ENCODE data around the gene DVL3.
"Not testable (repeated sequence)": the region's sequence is repeated elsewhere in the genome, so short reads cannot be mapped to it uniquely, and the experiment has no call there.

DVL3 gene

GRCh38 chr3:184156522-184156955, 1.4 kb downstream of the DVL3 start:
- peak; percentile 80 for DNase-seq

- DNase-seq, result no peak
These were observed 2.0 kb downstream of the DVL3 start for GRCh38 chr3:184157206-184157605.

DNA sequence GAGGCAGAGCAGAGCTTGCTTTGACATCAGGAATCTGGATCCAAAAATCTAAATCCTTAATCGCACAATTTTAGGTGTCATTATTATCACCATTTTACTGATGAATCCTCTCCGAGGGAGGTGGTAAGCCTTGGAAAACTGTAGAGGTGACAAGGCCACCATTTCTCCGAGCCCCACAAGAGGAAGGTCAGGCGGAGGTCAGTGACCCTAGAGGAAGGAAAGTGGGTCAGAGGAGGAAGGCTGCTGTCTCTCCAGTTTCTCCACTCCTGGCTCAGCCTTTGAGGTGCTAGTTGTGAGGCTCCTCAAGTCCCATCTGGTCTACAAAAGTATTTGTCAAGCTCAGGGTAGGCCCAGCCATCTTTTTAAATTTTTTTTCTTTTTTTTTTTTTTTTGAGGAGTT, 3.2 kb downstream of the DVL3 start:
- no peak for DNase-seq

DNA sequence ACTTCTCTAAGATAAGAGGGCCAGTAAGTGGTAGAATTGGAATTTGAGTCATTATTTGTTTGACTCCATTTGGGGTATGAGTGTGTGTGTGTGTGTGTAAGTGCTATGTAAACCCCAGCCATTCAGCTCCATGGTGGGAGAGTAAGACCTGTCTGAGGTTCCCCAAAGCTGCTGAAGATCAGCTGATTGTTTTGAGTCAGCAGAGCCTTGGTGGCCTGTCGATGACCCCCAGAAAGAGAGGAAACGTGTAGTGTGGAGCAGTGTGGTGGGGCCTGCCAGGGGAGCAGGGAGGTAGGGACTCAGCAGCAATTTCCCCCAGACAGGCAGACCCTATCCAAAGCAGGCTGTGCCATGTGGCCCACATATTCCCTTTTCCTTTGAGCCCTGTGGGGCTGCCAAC, 5.3 kb downstream of the DVL3 start:
- DNase-seq, result no peak

DNA sequence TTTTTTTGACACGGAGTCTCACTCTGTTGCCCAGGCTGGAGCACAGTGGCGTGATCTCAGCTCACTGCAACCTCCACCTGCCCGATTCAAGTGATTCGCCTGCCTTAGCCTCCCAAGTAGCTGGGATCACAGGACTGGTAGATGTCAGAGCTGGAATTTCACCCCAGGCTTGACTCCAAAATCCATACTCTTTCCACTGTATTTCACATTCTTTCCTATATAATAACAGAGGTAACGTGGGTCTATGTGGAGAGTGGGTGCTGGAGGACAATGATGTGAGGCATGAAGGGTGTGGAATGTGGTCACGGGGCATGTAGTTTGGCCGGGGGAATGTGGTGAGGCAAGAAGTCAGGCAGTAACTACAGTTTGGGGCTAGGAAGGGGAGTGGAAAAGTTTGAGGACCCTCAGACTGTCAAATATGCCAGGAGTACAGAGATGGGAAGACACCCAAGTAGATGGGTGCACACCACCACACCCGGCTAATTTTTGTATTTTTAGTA, 7.4 kb downstream of the DVL3 start:
- not testable (repeated sequence) for DNase-seq

- no peak for DNase-seq
These were observed 9.6 kb downstream of the DVL3 start for GRCh38 chr3:184164648-184165330.

- no peak for DNase-seq
These were observed 10.4 kb downstream of the DVL3 start for GRCh38 chr3:184165543-184165942.

- DNase-seq, result no peak
These were observed 11.5 kb downstream of the DVL3 start for GRCh38 chr3:184166671-184167070.

GRCh38 chr3:184167786-184168185, 12.6 kb downstream of the DVL3 start:
- DNase-seq, result no peak

GRCh38 chr3:184168363-184169120, 13.4 kb downstream of the DVL3 start:
- no peak for DNase-seq

- DNase-seq, result no peak
These were observed 15.0 kb downstream of the DVL3 start for GRCh38 chr3:184169896-184170875.

- DNase-seq, result no peak
These were observed 16.4 kb downstream of the DVL3 start for GRCh38 chr3:184171562-184171961.

GRCh38 chr3:184172681-184173373, 17.6 kb downstream of the DVL3 start:
- no peak for DNase-seq

GRCh38 chr3:184173374-184173722, 18.2 kb downstream of the DVL3 start:
- DNase-seq, result no peak

- no peak for DNase-seq
These were observed 19.1 kb downstream of the DVL3 start for GRCh38 chr3:184174284-184174645.

DNA sequence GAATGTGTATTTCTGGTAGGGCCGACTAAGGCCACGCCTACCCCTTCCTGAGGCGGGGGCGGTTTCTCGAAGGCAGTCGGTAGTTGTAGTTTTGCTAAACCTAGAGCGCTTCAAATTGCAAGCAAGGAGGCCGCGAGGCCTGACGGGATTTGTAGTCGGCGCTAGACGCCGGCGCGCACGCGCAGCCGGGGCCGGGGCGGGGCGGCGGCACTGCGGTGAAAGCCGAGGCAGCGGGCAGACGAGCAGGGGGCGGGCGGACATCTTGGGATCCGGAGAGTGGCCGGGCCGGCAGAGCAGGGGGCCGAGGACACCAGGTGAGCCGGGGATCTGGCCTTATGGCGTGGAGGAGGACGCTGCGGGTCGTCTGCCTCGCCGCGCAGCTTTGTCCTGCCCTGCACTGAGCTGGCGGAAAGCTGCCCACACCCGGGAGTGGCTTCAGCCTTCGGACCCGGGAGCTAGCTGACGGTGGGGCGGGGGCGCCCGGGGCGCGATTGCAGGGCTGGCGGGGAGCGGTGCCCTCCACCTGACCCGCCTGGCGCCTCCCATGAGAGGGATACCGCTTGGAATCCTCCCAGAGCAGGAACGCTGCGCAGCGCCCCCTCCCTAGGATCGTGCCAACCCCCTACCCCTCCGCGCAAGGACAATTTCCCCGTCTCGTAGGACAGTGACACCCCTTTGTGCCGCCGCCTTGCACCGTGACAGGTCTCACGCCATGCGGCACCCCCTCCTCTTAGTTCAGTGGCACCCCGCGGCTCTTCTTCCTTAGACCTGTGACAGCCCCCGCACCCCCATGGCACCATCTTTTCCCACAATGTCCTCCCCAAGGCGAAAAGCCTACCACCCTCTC, 19.7 kb downstream of the DVL3 start, which contains the start of gene AP2M1:
TSS of gene AP2M1 (plus strand) at position 210 of the 847 bp plus-strand sequence. CDS start 2,139 bp downstream, outside the sequence.
- DNase-seq, result peak; percentile 100

DNA sequence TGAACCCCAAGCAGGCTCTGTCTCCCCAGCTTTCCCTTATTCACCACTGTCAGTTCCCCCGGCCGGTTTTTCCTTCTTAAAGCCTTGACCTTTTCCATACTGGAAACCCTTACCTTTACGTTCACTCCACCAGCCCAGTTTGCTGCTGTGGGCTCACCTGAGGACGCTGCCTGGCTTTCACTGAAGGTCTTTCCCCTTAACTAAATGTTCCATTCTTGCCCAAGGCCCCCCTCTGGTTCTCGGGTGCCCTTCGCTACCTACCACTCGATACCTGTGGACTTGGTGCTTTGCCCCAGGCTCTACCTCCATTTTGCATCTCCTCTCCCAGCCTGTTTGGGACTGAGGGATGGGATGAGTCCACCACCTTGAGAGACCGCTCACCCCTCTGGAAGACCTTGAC, 20.3 kb downstream of the DVL3 start:
- peak; percentile 30 for DNase-seq

GRCh38 chr3:184175981-184176376, 20.8 kb downstream of the DVL3 start:
- no peak for DNase-seq

GRCh38 chr3:184176377-184177330, 21.5 kb downstream of the DVL3 start:
- DNase-seq, result peak; percentile 52

- DNase-seq, result no peak
These were observed 22.2 kb downstream of the DVL3 start for GRCh38 chr3:184177331-184177731.

All from retina (tissue), 1 donor.